ENCODE measurements around the gene ERVH48-1.
A peak's percentile ranks its signal among the peaks of the same experiment; 100 is the strongest.
"Not testable (repeated sequence)": the region's sequence is repeated elsewhere in the genome, so short reads cannot be mapped to it uniquely, and the experiment has no call there.

ERVH48-1 gene

GRCh38 chr21:42925114-42925926 lies at the start of gene ERVH48-1:
Gene ERVH48-1 (minus strand): TSS chr21:42925630. CDS start chr21:42919006, 6,624 bp downstream.
- no peak for DNase-seq

DNA sequence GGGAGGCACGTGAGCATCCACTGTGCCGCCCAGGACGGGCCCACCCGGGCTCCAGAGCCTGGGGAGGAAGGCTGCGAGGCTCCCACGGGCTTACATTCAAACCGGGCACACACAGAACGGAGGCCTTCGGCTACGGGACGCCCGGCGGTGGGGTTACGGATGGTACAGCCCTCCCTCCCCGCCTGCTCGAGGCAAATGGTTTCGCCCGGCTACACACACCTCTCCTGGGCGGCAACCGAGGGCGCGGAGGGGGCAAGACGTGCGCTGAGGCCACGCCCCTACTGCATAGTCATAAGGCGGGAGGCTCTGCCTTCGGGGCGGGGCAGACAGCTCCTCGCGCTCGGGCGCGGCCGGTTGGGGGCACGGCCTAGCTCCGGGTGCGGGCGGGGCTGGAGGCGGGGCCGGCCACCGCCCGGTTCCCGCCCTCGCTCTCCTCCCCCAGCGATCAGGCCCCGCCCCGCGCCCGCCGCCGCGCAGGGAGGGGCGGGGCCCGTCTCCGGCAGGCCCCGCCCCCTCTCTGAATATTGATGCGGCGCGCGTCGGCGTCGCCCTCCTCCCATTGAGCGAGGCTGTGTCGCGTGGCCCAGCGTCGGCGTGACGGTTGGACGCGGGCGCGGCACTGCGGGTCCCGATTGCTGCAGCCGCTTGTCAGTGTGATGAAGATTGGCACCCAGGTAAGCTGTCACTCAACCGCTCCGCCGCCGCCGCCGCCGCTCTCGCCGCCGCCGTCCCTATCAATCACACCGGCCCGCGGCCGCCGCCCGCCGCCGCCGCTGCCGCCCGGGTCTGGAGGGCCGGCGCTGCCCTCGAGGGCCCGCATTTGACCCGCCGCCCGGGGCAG lies 48.8 kb upstream of the ERVH48-1 start, which contains the start of gene PKNOX1:
PKNOX1 (plus strand) TSS at position 572 of the 841 bp plus-strand sequence. CDS start 29,820 bp downstream, outside the sequence.
- DNase-seq: peak; percentile 99

GRCh38 chr21:42973309-42973990 lies 48.0 kb upstream of the ERVH48-1 start:
- no peak for DNase-seq

DNA sequence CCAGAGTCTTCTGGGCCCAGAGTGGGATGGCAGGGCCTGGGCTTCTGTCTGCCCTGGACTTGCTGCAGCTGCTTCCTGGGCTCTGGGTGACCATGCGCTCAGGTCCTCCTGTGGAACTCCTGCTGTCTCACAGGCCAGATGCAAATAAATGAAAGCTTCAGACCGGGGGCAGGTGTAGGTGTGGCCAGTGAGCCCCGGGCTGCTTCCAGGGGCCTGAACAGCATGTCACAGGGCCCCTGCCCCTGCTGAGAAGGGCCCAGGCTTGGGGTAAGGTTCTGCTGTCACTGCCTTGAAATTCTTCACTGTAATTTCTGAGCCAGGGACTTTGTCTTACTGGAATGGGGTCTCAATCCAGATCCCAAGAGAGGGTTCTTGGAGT lies 46.5 kb upstream of the ERVH48-1 start:
- DNase-seq: no peak

DNA sequence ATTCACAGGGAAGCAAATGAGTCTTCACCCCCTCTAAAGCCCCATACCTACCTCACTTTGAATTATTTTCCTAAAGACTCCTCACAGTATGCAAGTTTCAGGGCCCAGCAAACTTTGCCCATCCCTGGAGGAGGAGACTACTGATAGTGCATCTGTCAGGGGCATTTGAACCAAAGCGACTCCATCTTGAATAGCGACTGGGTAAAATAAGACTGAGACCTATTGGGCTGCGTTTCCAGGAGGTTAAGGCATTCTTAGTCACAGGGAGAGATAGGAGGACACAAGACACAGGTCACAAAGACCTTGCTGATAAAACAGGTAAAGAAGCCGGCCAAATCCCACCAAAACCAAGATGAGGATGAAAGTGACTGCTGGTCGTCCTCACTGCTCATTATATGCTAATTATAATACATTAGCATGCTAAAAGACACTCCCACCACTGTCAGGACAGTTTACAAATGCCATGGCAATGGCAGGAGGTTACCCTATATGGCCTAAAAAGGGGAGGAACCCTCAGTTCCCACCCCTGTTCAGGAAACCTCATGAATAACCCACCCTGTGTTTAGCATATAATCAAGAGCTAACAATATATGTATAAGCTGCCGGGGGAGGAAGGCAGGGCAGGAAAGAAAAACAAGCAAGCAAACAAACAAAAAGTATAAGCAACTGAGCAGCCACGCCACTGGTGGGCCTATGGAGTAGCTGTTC lies 45.7 kb upstream of the ERVH48-1 start:
- DNase-seq: no peak

- no peak for DNase-seq
Measured at GRCh38 chr21:42969193-42969600, 43.8 kb upstream of the ERVH48-1 start.

- not testable (repeated sequence) for DNase-seq
Measured at GRCh38 chr21:42967616-42968015, 42.2 kb upstream of the ERVH48-1 start.

DNA sequence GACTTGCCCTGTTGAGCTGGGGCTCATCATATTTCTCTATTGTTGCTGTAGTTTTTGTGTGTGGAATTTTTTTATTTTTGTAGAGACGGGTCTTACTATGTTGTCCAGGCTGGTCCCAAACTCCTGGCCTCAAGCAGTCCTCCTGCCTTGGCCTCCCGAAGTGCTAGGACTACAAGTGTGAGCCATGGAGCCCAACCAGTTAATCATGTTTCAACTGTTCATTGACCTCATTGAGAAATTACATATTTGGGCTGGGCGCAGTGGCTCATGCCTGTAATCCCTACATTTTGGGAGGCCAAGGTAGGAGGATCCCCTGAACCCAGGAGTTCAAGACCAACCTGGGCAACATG lies 39.8 kb upstream of the ERVH48-1 start:
- DNase-seq: no peak

- DNase-seq: no peak
Measured at GRCh38 chr21:42964546-42965210, 39.2 kb upstream of the ERVH48-1 start.

DNA sequence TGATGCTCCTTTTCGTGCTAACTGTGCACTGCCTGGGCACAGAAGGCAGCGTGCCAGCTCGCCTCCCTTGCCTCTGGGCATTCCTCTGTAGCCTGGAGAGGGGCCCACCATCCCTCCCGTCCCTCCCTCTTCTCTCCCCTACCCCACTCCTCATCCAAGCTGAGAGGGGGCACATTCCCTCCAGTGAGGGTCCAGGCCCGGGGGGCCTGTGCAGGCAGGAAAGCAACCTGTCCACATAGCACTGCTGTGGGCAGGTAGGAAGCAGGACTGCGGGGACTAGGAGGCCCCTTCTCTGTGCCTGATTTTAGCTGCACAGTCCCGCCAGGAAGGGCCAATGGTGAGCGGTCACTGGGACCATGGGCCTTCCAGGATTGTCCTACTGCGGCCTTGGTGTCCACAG lies 38.7 kb upstream of the ERVH48-1 start:
- no peak for DNase-seq

DNA sequence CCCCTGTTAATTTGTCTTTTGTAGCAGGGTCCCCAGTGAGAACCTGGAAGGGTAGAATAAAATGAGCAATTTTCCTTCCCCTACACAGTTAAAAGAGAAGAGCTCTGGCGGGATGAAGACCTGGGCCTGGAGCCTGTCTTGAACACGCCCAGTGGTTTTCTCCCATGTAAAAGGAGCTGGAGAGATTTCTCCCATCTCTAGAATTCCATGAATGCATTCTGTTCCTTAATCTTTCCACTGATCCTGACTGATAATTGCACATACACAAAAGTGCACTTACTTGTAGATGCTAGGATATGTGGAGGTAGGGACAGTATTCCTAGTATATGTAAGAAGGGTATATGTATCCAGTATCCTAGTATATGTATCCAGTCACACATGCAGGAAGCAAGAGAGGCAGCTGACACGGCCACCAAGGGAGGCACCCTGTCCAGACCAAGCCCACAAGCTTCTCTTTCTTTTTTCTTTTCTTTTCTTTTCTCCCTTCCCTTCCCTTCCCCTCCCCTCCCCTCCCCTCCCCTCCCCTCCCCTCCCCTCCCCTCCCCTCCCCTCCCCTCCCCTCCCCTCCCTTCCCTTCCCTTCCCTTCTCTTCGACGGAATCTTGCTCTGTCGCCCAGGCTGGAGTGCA lies 37.1 kb upstream of the ERVH48-1 start:
- no peak for DNase-seq

DNA sequence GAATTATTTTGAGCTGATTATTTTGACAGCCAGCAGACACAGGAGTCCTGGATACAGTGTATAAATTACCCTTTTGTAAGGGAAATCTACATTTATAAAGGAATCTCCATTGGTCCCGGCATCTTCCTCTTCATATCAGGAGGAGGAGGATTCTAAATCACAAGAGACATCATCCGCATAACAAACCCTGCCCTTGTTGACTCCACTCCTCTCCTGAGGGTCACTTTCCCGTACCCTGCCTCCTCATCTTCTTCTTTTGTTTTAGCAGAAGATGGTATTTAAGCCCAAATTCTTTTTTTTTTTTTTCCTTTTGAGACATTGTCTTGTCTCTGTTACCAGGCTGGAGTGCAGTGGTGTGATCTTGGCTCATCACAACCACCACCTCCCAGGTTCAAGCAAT lies 34.3 kb upstream of the ERVH48-1 start:
- no peak for DNase-seq

DNA sequence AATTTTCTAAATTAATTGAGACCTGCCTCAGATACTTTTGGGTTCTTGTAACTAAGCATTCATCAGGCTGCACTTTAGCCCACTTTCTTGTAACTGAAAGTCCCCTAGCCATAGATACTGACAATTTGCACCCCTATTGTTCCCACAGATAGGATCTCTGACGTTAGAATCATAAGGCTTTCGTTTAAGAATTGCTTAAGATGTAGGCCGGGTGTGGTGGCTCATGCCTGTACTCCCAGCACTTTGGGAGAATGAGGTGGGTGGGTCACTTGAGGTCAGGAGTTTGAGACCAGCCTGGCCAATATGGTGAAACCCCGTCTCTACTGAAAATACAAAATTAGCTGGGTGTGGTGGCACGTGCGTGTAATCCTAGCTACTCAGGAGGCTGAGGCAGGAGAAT lies 32.7 kb upstream of the ERVH48-1 start:
- not testable (repeated sequence) for DNase-seq

DNA sequence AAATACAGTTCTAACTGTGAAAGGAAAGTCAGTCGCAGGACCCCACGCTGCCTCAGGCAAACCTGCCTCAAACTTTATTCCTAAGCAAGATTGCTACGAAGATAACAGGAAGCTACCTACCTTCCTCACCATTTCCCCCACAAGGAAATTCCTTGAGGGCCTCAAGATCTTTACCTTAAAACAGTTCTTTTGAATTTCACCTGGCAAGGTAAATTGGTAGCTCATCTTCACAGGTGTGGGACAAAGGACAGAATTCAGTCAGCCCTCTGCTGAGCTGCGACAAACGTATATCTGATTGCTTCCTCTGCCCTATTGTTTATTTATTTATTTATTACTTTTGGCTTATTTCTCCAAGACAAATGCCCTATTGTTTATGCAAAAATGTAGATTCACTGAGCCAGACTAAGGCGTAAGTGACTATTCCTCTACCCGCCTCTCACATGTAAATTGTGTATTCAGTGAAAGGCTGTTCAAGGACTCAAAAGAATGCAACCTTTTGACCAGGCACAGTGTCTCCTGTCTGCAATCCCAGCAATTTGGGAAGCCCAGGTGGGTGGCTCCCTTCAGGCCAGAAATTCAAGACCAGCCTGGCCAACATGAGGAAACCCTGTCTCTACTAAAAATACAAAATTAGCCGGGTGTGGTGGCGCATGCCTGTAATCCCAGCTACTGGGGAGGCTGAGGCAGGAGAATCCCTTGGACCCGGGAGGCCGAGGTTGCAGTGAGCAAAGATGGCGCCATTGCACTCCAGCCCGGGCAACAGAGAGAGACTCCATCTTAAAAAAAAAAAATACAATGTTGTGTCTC lies 31.6 kb upstream of the ERVH48-1 start:
- DNase-seq: no peak

DNA sequence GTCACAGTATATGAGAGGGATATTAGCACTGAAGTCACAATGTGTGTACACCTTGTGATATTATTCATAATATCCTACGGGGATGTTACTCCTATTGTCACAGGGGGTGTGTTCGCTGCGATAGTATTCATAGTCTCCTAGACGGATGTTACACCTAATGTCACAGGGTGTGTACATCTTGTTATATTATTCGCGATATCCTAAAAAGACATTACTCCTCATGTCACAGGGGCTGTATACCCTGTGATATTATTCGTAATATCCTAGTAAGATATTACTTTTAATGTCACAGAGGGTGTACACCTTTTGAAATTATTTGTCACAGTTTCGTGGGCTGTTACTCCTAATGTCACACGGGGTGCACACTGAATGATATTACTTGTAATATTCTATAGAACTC lies 25.8 kb upstream of the ERVH48-1 start:
- not testable (repeated sequence) for DNase-seq

GRCh38 chr21:42949094-42949755 lies 23.8 kb upstream of the ERVH48-1 start:
- not testable (repeated sequence) for DNase-seq

- no peak for DNase-seq
Measured at GRCh38 chr21:42942244-42942643, 16.8 kb upstream of the ERVH48-1 start.

GRCh38 chr21:42941696-42942085 lies 16.3 kb upstream of the ERVH48-1 start:
- DNase-seq: no peak

GRCh38 chr21:42939582-42940413 lies 14.4 kb upstream of the ERVH48-1 start:
- DNase-seq: no peak

Measured in stimulated activated CD4-positive, alpha-beta T cell treated with anti-CD3 and anti-CD28 coated beads, Interleukin-15, amount 100 ng/mL, for 24 hours (primary cell).